Loucy (cell line): Measurements from ENCODE around the gene OR4F15.

Experiments
- H2AFZ ChIP-seq: fragments of 200-600 bp; sonication (generic); 2 replicates; pipeline ENCODE4 v1.6.0; 2016; ENCODE audit warnings: antibody characterized with exemption, mild to moderate bottlenecking, low read length, moderate library complexity
- H3F3A ChIP-seq: fragments of 200-600 bp; 2 replicates; pipeline ENCODE4 v1.6.0; 2016; ENCODE audit warnings: antibody characterized with exemption, low read depth, mild to moderate bottlenecking
- H3K27me3 ChIP-seq: fragments of 200-600 bp; sonication (generic); 2 replicates; pipeline ENCODE4 v1.6.1; 2014; ENCODE audit warnings: low read length, mild to moderate bottlenecking; ENCODE audit not compliant: insufficient read depth, poor library complexity, severe bottlenecking
- H3K36me3 ChIP-seq: fragments of 200-600 bp; sonication (generic); 2 replicates; pipeline ENCODE4 v1.6.1; 2016; ENCODE audit warnings: low read length; ENCODE audit not compliant: insufficient read depth
- H3K4me1 ChIP-seq: fragments of 200-600 bp; sonication (generic); 2 replicates; pipeline ENCODE4 v1.5.1; 2014; ENCODE audit warnings: low read length, mild to moderate bottlenecking; ENCODE audit not compliant: insufficient read depth, poor library complexity, severe bottlenecking
- H3K4me2 ChIP-seq: fragments of 200-600 bp; sonication (generic); 2 replicates; pipeline ENCODE4 v1.6.0; 2014; ENCODE audit warnings: antibody characterized with exemption, low read length, low read depth, mild to moderate bottlenecking; ENCODE audit not compliant: poor library complexity, severe bottlenecking
- H3K4me3 ChIP-seq: fragments of 200-600 bp; sonication (generic); 2 replicates; pipeline ENCODE4 v1.5.1; 2014; ENCODE audit warnings: low read length, mild to moderate bottlenecking, mixed read lengths; ENCODE audit not compliant: poor library complexity, severe bottlenecking
- H3K79me2 ChIP-seq: fragments of 200-600 bp; sonication (generic); 2 replicates; pipeline ENCODE4 v1.6.1; 2014; ENCODE audit warnings: low read length; ENCODE audit not compliant: insufficient read depth
- H3K9ac ChIP-seq: fragments of 200-600 bp; sonication (generic); 2 replicates; pipeline ENCODE4 v1.6.0; 2014; ENCODE audit warnings: mild to moderate bottlenecking, low read depth, low read length, moderate library complexity; ENCODE audit not compliant: poor library complexity, severe bottlenecking
- H3K9me2 ChIP-seq: fragments of 200-600 bp; sonication (generic); replicated peaks from 2 replicates; pipeline ENCODE4 v1.6.1; 2016; ENCODE audit warnings: low read depth, low read length, mixed read lengths
- H3K9me3 ChIP-seq: fragments of 200-600 bp; sonication (generic); 2 replicates; pipeline ENCODE4 v1.6.1; 2014; ENCODE audit warnings: mild to moderate bottlenecking, antibody characterized with exemption, low read length, low read depth; ENCODE audit not compliant: insufficient read depth
- H4K20me1 ChIP-seq: fragments of 200-600 bp; sonication (generic); 2 replicates; pipeline ENCODE4 v1.6.0; 2014; ENCODE audit warnings: antibody characterized with exemption, low read length, mild to moderate bottlenecking; ENCODE audit not compliant: insufficient read depth, poor library complexity, severe bottlenecking
- EZH2phosphoT487 ChIP-seq: fragments of 200-600 bp; IDR thresholded peaks from 2 replicates; pipeline ENCODE4 v1.6.1; 2018; ENCODE audit warnings: antibody characterized with exemption, mild to moderate bottlenecking, moderate library complexity, borderline replicate concordance
- TF ChIP-seq, protein P1 (sequence below): fragments of 200-600 bp; sonication (generic); conservative IDR thresholded peaks from 2 replicates; pipeline ENCODE4 v1.5.1; 2014; ENCODE audit warnings: mild to moderate bottlenecking, antibody characterized with exemption, low read length

OR4F15 gene

DNA sequence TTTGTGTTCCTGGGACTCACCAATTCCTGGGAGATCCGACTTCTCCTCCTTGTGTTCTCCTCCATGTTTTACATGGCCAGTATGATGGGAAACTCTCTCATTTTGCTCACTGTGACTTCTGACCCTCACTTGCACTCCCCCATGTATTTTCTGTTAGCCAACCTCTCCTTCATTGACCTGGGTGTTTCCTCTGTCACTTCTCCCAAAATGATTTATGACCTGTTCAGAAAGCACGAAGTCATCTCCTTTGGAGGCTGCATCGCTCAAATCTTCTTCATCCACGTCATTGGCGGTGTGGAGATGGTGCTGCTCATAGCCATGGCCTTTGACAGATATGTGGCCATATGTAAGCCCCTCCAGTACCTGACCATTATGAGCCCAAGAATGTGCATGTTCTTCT, 16.8 kb downstream of the OR4F15 start:
- Histone ChIP-seq H3K9me2 (no peaks in the 10 kb centered on the region), H3F3A (no peaks in the 10 kb centered on the region), H2AFZ (no peak overlapping the region), H3K4me2 (no peak overlapping the region), H3K27me3 (no peaks in the 10 kb centered on the region), H3K9me3 (no peaks in the 10 kb centered on the region; the same call in 1 of the 2 replicates), H3K79me2 (no peaks in the 10 kb centered on the region), H4K20me1 (no peaks in the 10 kb centered on the region), H3K36me3 (no peaks in the 10 kb centered on the region), H3K4me3 (no peak overlapping the region), H3K4me1 (peaks cover 4% of the 10 kb centered on the region), H3K9ac (no peak overlapping the region)
- no peak for TF ChIP-seq EZH2phosphoT487
- TF ChIP-seq, protein P1, sequence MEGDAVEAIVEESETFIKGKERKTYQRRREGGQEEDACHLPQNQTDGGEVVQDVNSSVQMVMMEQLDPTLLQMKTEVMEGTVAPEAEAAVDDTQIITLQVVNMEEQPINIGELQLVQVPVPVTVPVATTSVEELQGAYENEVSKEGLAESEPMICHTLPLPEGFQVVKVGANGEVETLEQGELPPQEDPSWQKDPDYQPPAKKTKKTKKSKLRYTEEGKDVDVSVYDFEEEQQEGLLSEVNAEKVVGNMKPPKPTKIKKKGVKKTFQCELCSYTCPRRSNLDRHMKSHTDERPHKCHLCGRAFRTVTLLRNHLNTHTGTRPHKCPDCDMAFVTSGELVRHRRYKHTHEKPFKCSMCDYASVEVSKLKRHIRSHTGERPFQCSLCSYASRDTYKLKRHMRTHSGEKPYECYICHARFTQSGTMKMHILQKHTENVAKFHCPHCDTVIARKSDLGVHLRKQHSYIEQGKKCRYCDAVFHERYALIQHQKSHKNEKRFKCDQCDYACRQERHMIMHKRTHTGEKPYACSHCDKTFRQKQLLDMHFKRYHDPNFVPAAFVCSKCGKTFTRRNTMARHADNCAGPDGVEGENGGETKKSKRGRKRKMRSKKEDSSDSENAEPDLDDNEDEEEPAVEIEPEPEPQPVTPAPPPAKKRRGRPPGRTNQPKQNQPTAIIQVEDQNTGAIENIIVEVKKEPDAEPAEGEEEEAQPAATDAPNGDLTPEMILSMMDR = no peak

DNA sequence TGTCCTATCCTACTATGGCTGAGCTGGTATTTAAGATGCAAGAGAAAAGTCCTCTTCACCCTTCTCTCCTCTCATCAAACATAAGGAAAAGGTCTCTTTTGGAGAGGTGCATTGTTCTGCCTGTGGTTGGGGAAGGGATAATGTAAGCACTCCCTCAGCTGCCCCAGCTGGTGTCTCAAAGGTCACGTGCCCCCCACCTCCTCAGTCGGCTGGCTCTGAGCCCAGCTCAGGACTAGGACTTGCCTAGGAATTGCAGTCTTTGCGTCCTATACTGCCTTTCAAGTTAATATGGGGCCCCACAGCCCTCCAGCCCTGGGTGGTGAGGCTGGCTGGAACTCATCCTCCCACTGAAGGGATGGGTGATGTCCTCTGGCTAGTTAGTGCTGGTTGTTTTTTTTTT, 29.7 kb downstream of the OR4F15 start:
- H3K4me2 ChIP-seq = no peak overlapping the region
- H2AFZ ChIP-seq = no peak overlapping the region
- H3F3A ChIP-seq = no peaks in the 10 kb centered on the region
- no peaks in the 10 kb centered on the region for H3K9me2 ChIP-seq
- H3K4me3 ChIP-seq = no peak overlapping the region
- H3K36me3 ChIP-seq = no peaks in the 10 kb centered on the region
- H4K20me1 ChIP-seq = no peaks in the 10 kb centered on the region
- H3K9me3 ChIP-seq = no peaks in the 10 kb centered on the region; the same call in 1 of the 2 replicates
- H3K4me1 ChIP-seq = no peaks in the 10 kb centered on the region
- no peaks in the 10 kb centered on the region for H3K79me2 ChIP-seq
- TF ChIP-seq EZH2phosphoT487 = no peak
- TF ChIP-seq, protein P1 = no peak
- no peak overlapping the region for H3K9ac ChIP-seq
- no peaks in the 10 kb centered on the region for H3K27me3 ChIP-seq

DNA sequence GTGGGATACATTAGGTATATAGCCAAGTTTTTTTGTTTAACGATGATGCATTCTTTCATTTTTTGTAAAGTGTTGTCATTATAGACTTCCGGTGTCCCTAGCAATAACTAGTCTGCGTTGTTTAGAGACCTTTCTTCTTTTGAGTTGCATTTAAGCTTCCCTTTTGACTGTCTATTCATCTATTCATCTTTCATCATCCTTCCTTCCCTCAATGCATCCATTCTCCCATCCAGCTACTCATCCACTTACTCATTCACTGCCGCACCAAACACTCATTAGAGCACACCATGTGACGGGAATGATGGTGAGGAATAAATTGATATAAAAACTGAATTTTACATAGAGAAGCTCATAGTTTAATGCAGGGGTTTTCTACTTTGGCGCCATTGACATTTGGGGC, 32.9 kb downstream of the OR4F15 start:
- no peaks in the 10 kb centered on the region for H3K4me1 ChIP-seq
- no peaks in the 10 kb centered on the region for H3K27me3 ChIP-seq
- H3K36me3 ChIP-seq = no peaks in the 10 kb centered on the region
- H3K4me2 ChIP-seq = no peak overlapping the region
- no peaks in the 10 kb centered on the region for H3K9me3 ChIP-seq
- no peaks in the 10 kb centered on the region for H3K9me2 ChIP-seq
- no peaks in the 10 kb centered on the region for H4K20me1 ChIP-seq
- H3K4me3 ChIP-seq = no peak overlapping the region
- H2AFZ ChIP-seq = no peak overlapping the region
- no peak for TF ChIP-seq EZH2phosphoT487
- TF ChIP-seq, protein P1 = no peak
- H3K9ac ChIP-seq = no peak overlapping the region
- H3F3A ChIP-seq = no peaks in the 10 kb centered on the region
- H3K79me2 ChIP-seq = no peaks in the 10 kb centered on the region
